OCI-M2 (cell line): ENCODE results near the gene SLC15A1.
"Not testable (repeated sequence)": the region's sequence is repeated elsewhere in the genome, so short reads cannot be mapped to it uniquely, and the experiment has no call there.

Experiments
- DNase-seq: peaks from one replicate; lab custom pipeline; 2025; ENCODE audit not compliant: unreplicated experiment; lab: John Stamatoyannopoulos, UW

SLC15A1 gene

GRCh38 chr13:98754468-98754867 lies 2.0 kb upstream of the SLC15A1 start:
- DNase-seq, result not testable (repeated sequence)

DNA sequence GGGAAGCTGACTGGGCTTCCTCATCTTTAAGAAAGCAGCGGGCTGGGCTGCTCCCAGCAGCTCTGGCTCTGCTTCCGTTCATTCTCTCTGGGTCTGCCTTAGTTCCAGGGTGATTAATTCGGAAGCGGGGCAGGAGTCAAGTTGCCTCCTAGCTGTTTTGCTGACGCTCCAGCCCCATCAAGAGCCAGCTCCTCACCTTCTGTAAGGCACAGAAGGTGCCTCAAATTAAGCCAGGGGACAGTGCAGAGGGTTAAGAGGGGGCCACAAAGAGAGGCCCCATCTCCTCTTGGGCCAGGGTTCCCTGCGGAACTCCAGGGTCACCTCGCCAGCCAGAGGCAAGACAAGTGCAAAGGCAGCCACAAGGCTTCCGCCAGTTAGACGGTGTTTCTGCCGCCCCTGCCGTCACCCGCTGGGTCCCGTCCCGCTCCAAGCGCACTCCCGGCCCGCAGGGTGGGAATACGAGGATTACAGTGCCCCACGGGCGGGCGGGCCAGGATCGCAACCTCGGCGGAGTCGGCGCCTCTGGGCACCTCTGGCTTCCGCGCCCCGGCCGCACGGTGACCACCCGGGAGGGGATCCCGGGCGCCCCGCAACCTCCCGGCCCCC lies 508 bp downstream of the SLC15A1 start:
- DNase-seq, result no peak

DNA sequence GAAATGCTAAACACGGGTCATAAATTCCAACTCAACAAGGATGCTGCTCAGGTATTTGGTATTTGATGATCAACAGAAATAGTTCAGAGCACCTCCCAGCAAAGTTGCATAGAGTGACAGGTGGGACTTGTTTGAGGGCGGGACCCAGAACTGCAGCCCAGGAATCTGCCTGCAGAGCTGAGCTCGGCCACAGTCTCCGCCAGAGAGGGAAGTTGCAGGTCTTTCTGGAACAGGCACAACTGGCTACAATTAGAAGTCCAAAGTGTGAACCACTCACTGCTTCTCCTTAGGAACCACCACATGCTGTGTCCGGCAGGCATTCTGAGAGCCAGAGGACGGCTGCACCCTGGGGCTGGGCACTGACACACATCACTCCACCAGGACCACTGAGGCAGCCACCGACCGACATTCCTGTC lies 1.1 kb downstream of the SLC15A1 start:
- no peak for DNase-seq

DNA sequence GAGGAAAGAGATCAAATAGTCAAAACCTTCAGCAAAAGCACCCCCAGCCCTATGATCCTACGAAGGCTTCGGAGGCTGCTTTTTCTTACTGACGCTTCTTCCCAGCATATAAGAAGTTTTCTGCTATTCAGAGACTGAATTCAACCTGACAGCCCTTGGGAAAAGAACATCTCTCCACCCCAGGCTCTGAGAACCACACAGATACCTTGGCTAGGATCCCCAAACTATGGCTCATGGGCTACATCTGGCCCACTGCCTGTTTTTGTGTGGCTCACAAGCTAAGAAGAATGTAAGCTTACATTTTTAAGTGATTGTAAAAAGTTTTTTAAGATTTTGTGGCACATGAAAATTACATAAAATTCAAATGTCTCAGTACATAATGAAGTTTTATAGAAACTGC lies 3.0 kb downstream of the SLC15A1 start:
- no peak for DNase-seq

DNA sequence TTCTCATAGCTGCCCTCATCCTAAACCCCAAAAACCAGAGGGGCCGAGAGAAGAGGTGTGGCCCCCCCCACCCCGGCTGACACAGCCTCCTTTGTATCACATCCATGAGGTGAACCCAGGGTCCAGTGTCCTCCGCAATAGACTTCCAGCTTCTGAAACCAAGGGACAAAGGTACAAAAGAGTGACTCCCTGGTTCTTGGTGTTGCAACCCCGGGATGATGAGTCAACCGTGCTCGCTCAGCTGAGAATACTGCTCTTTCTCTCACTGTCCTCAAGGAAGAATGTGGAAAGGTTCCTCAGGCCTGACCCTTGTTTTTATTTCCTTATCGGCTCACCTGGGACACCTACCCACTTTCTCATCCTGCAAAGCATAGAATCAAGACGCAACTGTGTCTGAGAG lies 5.5 kb downstream of the SLC15A1 start:
- no peak for DNase-seq

DNA sequence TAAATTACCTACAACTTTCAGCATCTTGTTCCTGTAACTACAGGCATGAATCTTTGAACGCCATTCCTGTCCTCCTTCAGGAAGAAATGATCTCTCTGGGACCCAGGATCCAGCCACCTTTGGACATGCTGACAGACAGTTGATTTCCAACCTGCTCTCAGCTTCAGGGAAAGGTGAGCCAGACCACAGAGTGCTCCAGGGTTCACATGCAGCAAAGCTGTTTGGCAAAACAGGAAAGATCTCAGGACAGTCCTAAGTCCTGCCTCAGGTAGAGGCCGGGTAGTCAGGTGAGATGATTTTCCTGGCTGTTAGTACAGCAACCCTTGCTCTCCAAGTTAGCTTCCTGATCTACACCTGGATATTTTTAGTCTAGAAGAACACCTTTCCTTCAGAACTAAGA lies 9.1 kb downstream of the SLC15A1 start:
- DNase-seq, result no peak

DNA sequence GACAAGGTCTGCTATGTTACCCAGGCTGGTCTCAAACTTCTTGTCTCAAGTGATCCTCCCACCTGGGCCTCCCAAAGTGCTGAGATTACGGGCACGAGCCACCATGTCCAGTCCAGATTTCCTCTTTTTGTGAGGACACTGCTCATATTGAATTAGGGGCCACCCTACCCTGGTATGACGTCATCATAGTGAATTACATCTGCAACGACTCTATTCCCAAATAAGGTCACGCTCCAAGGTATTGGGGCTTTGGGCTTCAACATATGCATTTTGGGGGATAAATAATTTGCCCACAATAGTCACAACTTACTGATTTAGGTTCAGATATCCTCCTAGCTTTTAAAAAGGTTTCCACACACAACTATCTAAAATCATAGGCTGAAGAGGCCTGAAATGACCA lies 9.5 kb downstream of the SLC15A1 start:
- DNase-seq, result no peak

DNA sequence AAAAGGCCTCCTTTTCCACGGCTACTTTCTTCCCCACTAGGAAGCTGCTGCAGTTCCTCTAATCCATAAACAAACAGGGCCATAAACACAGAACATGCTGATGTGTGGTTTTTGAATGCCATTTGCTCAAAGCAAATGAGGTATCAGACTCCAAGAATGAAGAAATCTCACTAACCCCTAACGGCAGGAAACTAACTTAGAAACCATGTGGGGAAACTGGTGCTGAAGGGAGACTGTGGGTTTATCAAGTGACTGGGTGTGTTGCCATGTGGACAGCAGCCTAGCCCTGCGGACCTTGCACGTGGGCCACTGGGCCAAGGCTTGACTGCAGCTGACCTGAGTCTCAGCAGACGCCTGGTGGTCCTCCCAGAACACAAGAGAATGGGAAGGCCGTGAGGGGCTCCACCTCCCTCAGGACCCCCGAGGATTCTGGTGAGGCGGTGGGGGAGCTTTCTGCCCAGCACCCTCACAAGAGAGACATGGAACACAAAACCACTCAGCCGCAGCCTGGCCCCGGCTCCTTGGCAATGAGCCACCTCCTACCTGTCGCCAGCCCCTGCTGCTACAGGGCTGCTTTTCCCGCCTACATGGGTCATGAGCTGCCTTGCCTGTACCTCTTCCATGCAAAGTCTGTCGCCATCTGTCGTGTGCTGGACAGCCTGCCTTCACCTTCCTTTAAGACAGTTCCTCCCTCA lies 10.6 kb downstream of the SLC15A1 start:
- DNase-seq, result no peak

DNA sequence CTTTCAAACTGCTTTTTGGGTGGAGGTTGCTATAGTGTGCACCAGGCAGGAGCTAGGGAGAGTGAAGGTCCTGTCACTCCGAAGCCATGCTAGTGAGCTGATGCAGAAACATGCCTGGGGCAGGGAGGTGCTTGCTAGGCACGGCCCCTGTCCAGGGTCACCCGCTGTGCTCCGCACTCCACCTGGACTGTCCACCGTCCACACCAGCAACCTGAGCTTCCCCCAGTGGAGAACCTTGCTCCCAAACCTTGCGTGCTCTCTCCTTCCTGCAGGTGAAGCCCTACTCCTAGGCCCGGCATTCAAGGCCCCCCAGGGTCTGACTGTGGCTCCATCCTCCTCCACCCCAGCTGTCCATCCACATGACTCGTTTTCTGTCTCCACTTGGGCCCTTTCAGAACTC lies 12.3 kb downstream of the SLC15A1 start:
- DNase-seq, result no peak

GRCh38 chr13:98738993-98739392 lies 13.5 kb downstream of the SLC15A1 start:
- DNase-seq, result no peak

DNA sequence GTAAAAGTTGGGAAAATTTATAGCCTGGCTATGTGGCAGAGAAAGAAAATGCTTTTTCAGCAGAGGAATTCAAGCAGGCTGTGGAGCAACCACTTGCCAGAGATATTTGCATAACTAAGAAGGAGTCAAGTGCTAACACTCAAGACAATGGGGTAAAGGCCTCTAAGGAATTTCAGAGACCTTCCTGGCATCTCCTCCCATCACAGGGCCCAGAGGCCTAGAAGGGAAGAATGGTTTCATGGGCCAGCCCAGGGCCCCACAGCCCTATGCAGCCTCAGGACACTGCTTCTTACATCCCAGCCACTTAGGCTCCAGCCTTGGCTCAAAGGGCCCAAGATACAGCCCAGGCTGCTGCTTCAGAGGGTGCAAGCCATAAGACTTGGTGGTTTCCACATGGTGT lies 14.3 kb downstream of the SLC15A1 start:
- no peak for DNase-seq

GRCh38 chr13:98731925-98732324 lies 20.5 kb downstream of the SLC15A1 start:
- no peak for DNase-seq

DNA sequence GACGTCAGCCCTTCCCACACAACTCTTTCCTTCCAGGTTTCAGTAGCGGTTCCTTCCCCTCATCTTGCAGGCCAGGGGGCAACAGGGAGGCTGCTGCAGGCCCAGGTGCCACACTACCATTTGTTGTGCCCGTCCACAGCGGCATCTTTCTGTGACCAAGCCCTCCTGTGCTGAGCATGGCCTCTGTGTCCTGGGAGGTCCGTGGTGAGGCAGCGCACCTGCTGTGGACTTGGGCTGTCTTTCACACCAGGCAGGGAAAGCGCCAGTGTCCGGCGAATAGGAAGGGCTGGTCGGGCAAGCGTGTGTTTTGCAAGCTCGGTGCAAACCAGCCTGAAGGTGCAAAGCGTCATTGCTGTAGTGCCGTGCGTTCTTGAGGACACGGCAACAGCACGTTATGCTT lies 21.4 kb downstream of the SLC15A1 start:
- no peak for DNase-seq

- DNase-seq, result no peak
Measured at GRCh38 chr13:98730441-98730840, 22.0 kb downstream of the SLC15A1 start.

- no peak for DNase-seq
Measured at GRCh38 chr13:98729658-98730057, 22.8 kb downstream of the SLC15A1 start.

DNA sequence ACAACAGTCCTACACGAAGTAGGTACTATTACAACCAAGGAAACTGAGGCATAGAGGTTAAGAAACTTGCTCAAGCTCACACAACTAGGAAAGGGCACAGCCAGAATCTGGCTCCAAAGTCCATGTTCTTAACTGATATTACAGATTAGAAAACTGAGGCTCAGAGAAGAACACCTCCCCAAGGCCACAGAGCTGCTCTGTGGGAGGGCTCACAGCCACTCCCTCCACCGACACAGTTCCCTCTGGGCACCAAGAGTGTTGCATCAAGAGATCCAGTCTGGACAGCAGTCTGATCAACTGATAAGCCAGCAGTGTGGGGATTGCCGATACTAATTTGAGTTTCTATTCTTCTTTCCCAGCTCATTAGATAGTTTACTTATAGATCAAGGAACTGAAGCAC lies 29.5 kb downstream of the SLC15A1 start:
- DNase-seq, result no peak

DNA sequence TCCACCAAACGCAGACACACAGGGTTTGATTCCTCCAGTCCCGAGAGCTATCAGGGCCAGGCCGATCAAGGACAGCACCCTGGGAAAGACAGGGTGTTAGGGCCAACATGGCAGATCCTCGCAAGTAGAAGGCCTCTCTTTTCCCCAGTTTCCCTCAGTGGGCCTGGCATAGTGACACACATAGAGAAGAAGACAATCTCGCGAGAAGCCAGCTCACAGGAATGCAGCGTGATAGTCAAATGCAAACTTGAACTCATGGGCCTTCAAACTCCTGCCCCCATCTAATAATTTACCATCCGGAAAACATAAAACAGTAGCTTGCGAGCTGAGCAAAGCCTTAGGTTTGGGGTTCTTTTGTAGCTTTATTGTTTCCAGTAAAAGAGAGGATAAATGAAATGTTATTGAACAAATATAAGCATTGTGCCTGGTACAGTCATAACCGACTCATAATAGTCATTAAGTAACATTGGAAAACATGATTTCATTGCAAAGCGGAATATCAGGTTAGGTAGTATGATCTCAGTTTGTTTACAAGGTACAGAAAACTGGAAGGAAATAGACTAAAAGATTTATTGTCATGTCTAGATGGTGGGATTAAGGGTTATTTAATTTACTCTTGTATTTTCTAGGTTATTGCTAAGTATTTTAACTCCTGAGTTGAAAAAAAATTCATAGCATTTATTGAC lies 30.5 kb downstream of the SLC15A1 start:
- DNase-seq, result no peak

DNA sequence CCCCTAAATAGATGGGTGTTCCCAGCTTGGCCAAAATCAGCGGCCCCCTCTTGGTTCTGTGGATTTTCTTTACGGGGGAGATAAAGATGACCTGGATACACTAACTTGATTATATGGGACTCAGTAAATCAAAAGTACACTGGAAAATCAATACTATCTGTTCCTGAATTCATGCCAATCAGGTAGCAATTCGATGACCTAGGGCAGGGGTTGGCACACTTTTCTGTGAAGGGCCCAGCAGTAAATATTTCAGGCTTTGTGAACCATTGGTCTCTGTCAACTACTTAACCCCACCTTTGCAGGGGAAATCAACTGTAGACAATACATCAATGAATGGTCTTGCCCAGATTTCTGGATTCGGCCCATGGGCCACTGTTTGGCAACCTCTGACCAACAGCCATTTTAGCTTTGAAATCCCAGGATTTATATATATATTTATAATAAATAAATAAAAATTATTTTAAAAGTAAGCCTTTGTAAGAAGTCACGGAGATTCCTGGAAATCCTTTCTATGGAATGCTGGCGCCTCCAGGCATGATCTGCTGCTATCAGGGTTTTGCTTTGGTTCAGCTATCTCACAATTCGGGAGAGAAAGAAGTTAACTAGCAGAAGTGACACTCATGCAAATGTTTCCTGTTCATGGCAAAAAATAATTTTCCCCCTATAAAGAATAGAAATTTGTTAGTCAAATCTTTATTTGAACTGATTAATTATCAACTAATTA lies 32.8 kb downstream of the SLC15A1 start:
- DNase-seq, result no peak

DNA sequence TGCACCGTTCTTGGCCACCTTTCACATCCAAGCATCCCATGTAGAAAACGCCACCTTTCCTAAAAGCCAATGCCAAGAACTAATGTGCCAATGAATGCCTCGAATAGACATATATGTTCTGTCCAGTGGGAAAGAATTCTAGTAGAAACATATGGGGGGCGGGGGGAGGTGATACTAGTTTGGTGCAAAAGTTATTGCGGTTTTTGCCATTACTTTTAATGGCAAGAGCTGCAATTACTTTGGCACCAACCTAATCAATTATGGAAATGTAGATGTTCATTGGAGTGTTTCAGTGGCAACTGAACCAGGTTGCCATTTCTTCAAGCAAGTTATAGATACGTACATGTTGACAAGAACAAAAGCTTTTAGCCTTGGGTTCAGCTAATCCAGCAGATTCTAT lies 34.6 kb downstream of the SLC15A1 start:
- no peak for DNase-seq

GRCh38 chr13:98717256-98717655 lies 35.2 kb downstream of the SLC15A1 start:
- DNase-seq, result no peak

GRCh38 chr13:98710521-98710920 lies 42.0 kb downstream of the SLC15A1 start:
- no peak for DNase-seq
